HAP-1 (cell line): ENCODE measurements around the gene OR7A17.

Experiments
- DNase-seq, 2 experiments: peaks; one replicate each; pipeline ENCODE4 v3.0.0-alpha.2; 2016 to 2020; ENCODE audit warnings: low spot score in 2 of 2
- H3K27me3 ChIP-seq: fragments of 250-450 bp; sonication (Bioruptor Pico); 2 replicates; pipeline ENCODE4 v1.5.1; 2020; ENCODE audit warnings: low read depth, mild to moderate bottlenecking, moderate library complexity
- H3K36me3 ChIP-seq: fragments of 250-450 bp; sonication (Bioruptor Pico); replicated peaks from 2 replicates; pipeline ENCODE4 v1.5.1; 2020; ENCODE audit warnings: mild to moderate bottlenecking
- H3K4me1 ChIP-seq: fragments of 250-450 bp; sonication (Bioruptor Pico); 2 replicates; pipeline ENCODE4 v1.5.1; 2020; ENCODE audit warnings: mild to moderate bottlenecking
- H3K4me3 ChIP-seq: fragments of 250-450 bp; sonication (Bioruptor Pico); 2 replicates; pipeline ENCODE4 v1.5.1; 2020; ENCODE audit warnings: mild to moderate bottlenecking, moderate library complexity
- H3K9me3 ChIP-seq: fragments of 250-450 bp; sonication (Bioruptor Pico); 2 replicates; pipeline ENCODE4 v1.5.1; 2020; ENCODE audit warnings: mild to moderate bottlenecking, moderate library complexity
- in situ Hi-C: fragments of 300-500 bp; cut with MboI; formaldehyde crosslinking; loops from 3 replicates; pipeline ENCODE4 v1.14.3; 2020; ENCODE audit warnings: low sequenced_read_pairs, inconsistent platforms, mixed read lengths

OR7A17 gene

DNA sequence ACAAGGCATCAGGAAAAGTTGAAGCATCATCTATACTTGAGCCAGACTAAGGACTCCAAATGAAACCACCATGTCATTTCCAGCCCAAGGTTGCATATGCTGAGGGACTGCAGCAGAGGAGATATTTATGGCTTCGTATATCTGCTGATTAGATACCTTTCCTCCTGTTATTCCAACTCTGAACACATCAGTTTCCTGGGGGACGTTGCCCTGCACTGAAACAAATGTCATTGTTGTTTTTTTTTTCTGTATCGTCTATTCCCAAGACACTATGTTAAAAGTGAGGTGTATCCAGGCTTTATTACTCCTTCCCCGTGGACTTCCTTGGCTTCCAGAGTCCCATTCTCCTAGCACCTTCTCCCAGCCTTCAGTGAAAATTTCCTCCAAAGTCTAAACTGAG lies at the start of gene OR7A17:
OR7A17 (minus strand) TSS at position 101 of the 400 bp plus-strand sequence. CDS start 4,777 bp downstream, outside the sequence.
- Histone ChIP-seq H3K36me3 (no peaks in the 10 kb centered on the region), H3K27me3 (peaks cover 9% of the 10 kb centered on the region), H3K9me3 (no peaks in the 10 kb centered on the region), H3K4me3 (no peak within 1 kb of the TSS), H3K4me1 (no peaks in the 10 kb centered on the region)
- no peak for DNase-seq
- in situ Hi-C loops, result no loop called here

GRCh38 chr19:14933506-14933905 lies 47.6 kb upstream of the OR7A17 start:
- in situ Hi-C loops, result no loop called here
- Histone ChIP-seq H3K36me3 (no peaks in the 10 kb centered on the region), H3K9me3 (no peaks in the 10 kb centered on the region), H3K4me1 (no peaks in the 10 kb centered on the region), H3K4me3 (no peak overlapping the region), H3K27me3 (no peaks in the 10 kb centered on the region)
- no peak for DNase-seq

GRCh38 chr19:14916848-14917247 lies 30.9 kb upstream of the OR7A17 start:
- Histone ChIP-seq H3K4me3 (no peak overlapping the region), H3K36me3 (no peaks in the 10 kb centered on the region), H3K4me1 (no peaks in the 10 kb centered on the region), H3K27me3 (peaks cover 2% of the 10 kb centered on the region; the same call in 1 of the 2 replicates), H3K9me3 (no peaks in the 10 kb centered on the region)
- no peak for DNase-seq
- in situ Hi-C loops, result no loop called here

- no peak overlapping the region for H3K4me3 ChIP-seq
- no peak for DNase-seq
- no peaks in the 10 kb centered on the region for H3K9me3 ChIP-seq
- no peaks in the 10 kb centered on the region for H3K4me1 ChIP-seq
- H3K36me3 ChIP-seq, result no peaks in the 10 kb centered on the region
- H3K27me3 ChIP-seq, result peaks cover 5% of the 10 kb centered on the region; the same call in 1 of the 2 replicates
- in situ Hi-C loops, result no loop called here
Measured at GRCh38 chr19:14915116-14915515, 29.2 kb upstream of the OR7A17 start.

- no peaks in the 10 kb centered on the region for H3K36me3 ChIP-seq
- in situ Hi-C loops, result no loop called here
- no peaks in the 10 kb centered on the region for H3K4me1 ChIP-seq
- no peaks in the 10 kb centered on the region for H3K9me3 ChIP-seq
- peaks cover 5% of the 10 kb centered on the region for H3K27me3 ChIP-seq
- no peak overlapping the region for H3K4me3 ChIP-seq
- no peak for DNase-seq
Measured at GRCh38 chr19:14906711-14907110, 20.8 kb upstream of the OR7A17 start.

DNA sequence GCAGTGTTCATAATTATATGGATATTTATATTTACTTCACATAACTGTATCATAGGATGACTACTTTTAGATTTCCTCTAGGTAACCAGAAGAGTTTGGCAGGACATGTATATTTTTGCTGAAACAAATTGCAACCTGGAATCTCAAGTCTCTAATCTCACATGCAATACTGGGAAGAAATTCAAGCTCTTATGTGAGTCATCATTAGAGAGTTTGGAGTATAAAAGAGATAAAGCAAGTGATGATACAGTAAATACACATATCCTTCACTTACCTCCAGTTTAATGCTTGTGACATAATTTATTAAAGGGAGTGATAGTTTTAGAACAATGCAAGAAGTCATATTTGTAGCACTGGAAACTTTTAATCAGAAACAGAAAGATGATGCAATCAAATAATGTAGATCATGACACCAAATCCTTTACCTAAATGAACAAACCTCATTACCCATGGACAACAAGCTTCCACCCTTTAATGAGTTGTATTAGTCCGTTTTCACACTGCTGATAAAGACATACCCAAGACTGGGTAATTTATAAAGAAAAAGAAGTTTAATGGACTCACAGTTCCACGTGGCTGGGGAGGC lies 15.8 kb upstream of the OR7A17 start:
- Histone ChIP-seq H3K4me1 (no peaks in the 10 kb centered on the region), H3K36me3 (no peaks in the 10 kb centered on the region), H3K4me3 (no peak overlapping the region), H3K27me3 (peaks cover 5% of the 10 kb centered on the region; the same call in 1 of the 2 replicates), H3K9me3 (no peaks in the 10 kb centered on the region)
- in situ Hi-C loops, result no loop called here
- DNase-seq, result no peak

DNA sequence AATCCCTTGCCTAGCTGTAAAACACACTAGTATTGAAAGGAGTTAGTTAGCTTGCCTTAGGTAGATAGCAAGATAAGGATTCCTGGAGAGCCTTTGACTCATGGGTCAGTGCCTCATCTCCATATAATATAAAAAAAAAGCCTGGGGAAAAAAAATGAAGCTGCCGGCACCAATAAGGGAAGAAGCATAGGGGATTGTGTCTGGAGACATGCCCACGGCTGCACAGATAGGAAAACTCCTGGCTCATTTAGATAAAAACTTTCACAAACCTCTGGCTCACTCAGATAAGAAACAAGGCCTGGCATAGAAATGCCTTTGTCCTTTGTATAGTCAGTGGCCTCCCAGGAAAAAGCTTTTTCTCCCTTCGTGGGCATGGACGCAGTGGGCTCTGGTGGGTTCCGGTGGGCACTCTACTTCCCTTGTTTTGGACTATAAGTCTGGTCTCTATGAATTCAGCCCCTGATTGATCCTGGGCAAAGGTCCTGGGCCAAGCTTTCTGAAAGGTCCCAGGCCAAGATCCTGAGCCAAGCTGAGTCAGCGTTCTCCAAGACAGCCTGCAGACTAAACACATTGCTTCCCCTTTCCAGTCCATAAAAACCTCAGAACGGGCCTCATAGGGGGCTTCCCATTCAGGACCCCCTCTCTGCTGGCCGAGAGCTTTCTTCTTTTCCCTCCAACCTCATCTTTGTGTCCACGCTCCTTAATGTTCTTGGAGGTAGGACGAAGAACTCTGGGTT lies 4.9 kb upstream of the OR7A17 start:
- DNase-seq, result no peak
- Histone ChIP-seq H3K36me3 (no peaks in the 10 kb centered on the region), H3K27me3 (no peaks in the 10 kb centered on the region; the same call in 1 of the 2 replicates), H3K9me3 (no peaks in the 10 kb centered on the region), H3K4me1 (no peaks in the 10 kb centered on the region), H3K4me3 (no peak overlapping the region)
- in situ Hi-C loops, result no loop called here

- Histone ChIP-seq H3K4me1 (no peaks in the 10 kb centered on the region), H3K4me3 (no peak overlapping the region), H3K27me3 (peaks cover 3% of the 10 kb centered on the region; the same call in 1 of the 2 replicates), H3K36me3 (no peaks in the 10 kb centered on the region), H3K9me3 (no peaks in the 10 kb centered on the region)
- DNase-seq, result no peak
- in situ Hi-C loops, result no loop called here
Measured at GRCh38 chr19:14889994-14890642, 4.2 kb upstream of the OR7A17 start.

DNA sequence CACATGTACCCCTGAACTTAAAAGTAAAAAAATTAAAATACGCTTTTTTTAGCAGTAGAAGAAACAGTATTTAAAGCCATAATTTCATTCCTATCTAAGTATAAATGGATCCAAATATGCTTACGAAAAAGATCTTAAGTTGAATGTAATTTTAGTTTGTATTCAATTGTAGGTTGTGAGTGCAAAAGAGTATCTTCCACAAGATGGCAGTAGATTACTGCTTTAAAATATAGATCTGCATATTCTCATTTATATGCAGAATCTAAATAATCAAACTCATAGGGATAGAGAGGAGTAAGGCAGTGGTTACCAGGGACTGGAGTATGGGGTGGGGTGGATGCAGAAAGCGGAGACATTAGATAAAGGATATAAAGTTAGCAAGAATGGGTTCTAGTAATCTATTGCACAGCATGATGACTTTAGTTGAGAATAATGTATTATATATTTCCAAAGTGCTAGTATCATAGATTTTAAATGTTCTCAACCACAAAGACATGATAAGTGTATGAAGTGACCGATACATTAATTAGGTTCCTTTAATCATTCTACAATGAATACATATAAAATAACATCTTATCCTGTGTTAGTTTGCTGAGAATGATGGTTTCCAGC lies 14.2 kb downstream of the OR7A17 start:
- H3K9me3 ChIP-seq, result no peaks in the 10 kb centered on the region
- no peaks in the 10 kb centered on the region; the same call in 1 of the 2 replicates for H3K27me3 ChIP-seq
- no peaks in the 10 kb centered on the region for H3K4me1 ChIP-seq
- peak in 1 of 2 experiments; percentile 21 for DNase-seq
- H3K36me3 ChIP-seq, result no peaks in the 10 kb centered on the region
- H3K4me3 ChIP-seq, result no peak overlapping the region
- in situ Hi-C loops, result no loop called here

DNA sequence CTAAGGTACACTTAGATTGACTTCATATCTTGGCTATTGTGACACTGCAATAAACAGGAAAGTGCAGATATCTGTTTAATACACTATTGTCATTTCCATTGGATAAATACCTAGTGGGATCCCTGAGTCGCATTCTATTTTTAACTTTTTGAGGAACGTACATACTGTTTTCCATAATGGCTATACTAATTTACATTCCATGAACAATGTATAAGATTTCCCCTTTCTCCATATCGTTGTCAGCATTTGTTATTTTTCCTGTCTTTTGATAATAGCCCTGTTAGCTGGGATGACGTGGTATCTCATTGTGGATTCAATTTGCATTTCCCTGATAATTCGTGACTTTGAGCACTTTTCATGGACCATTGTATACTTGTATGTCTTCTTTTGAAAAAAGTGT lies 17.4 kb downstream of the OR7A17 start:
- no peaks in the 10 kb centered on the region for H3K36me3 ChIP-seq
- H3K4me3 ChIP-seq, result no peak overlapping the region
- in situ Hi-C loops, result no loop called here
- H3K9me3 ChIP-seq, result no peaks in the 10 kb centered on the region
- DNase-seq, result no peak
- no peaks in the 10 kb centered on the region; the same call in 1 of the 2 replicates for H3K27me3 ChIP-seq
- H3K4me1 ChIP-seq, result no peaks in the 10 kb centered on the region

DNA sequence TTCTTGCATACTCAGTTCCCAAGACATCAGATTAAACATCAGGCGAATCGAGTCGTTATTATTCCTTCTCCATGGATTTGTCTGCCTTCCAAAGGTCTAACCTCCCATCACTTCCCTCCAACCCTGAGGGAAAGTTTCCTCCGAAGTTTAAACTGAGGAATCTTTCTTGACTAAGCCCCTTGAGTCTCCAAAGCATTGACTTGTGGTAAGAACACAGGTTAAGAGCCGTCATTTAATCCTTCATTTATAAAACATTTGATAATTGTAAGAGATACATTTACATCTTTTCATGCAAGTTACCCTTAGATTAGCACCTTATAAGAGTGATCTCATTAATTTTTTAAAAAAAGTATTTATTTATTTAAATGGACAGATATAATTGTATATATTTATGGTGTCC lies 37.1 kb downstream of the OR7A17 start, which contains the start of gene OR7A10:
OR7A10 (minus strand) TSS at position 101 of the 400 bp plus-strand sequence. CDS start 7,045 bp downstream, outside the sequence.
- Histone ChIP-seq H3K27me3 (0 out of 2 replicates have a peak, but pooled peaks cover 2% of the 10 kb centered on the region), H3K4me1 (no peaks in the 10 kb centered on the region), H3K9me3 (no peaks in the 10 kb centered on the region), H3K36me3 (no peaks in the 10 kb centered on the region), H3K4me3 (no peak within 1 kb of the TSS)
- in situ Hi-C loops, result no loop called here
- no peak for DNase-seq

DNA sequence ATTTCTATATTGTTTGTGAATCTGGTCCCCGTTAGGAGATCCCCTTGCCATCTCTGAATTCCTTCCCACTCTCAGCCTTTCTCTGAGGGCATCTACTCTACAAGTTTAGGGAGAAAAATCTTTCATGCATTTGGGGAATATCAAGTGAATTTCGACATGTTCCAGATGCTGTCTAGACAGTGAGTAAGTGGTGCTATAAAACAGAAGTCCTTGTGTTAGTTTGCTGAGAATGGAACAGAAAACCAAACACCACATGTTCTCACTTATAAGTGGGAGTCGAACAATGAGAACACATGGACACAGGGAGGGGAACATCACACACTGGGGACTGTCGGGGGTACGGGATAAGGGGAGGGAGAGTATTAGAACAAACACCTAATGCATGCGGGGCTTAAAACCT lies 42.4 kb downstream of the OR7A17 start:
- Histone ChIP-seq H3K9me3 (no peaks in the 10 kb centered on the region), H3K36me3 (no peaks in the 10 kb centered on the region), H3K4me3 (no peak overlapping the region), H3K4me1 (no peaks in the 10 kb centered on the region), H3K27me3 (no peaks in the 10 kb centered on the region)
- no peak for DNase-seq
- in situ Hi-C loops, result no loop called here

GRCh38 chr19:14843169-14843568 lies 42.8 kb downstream of the OR7A17 start:
- H3K4me3 ChIP-seq, result no peak overlapping the region
- in situ Hi-C loops, result no loop called here

More at GRCh38 chr19:14843169-14843568, 42.8 kb downstream of the OR7A17 start:
- Histone ChIP-seq H3K9me3 (no peaks in the 10 kb centered on the region), H3K4me1 (no peaks in the 10 kb centered on the region), H3K27me3 (no peaks in the 10 kb centered on the region), H3K36me3 (no peaks in the 10 kb centered on the region)
- no peak for DNase-seq
